ENCODE measurements around the gene PLA2G6. TPM values are rescaled to one million over a fixed set of nuclear protein-coding genes. Genes with fewer than 3 reads are reported as not detected.
A peak's percentile ranks its signal among the peaks of the same experiment; 100 is the strongest.
"Not testable (repeated sequence)": the region's sequence is repeated elsewhere in the genome, so short reads cannot be mapped to it uniquely, and the experiment has no call there.

Gene PLA2G6
- total RNA-seq, 1 donor from 2014 or later, result 76.4 TPM

GRCh38 chr22:38118182-38118581 is 63.4 kb downstream of the PLA2G6 start:
- peaks cover 2% of the 10 kb centered on the region for H3K36me3 Mint-ChIP-seq (ENCODE audit: insufficient read depth)
- H3K4me1 Mint-ChIP-seq (ENCODE audit: low read depth), result peaks cover 2% of the 10 kb centered on the region
- no peaks in the 10 kb centered on the region for H3K9me3 Mint-ChIP-seq (ENCODE audit: low read depth)
- H3K27me3 Mint-ChIP-seq, result peaks cover 3% of the 10 kb centered on the region
- DNase-seq (ENCODE audit: low spot score, unreplicated experiment), result no peak
- no peak overlapping the region for H3K4me3 Mint-ChIP-seq (ENCODE audit: low read depth)
- no peak overlapping the region for H3K27ac Mint-ChIP-seq
- TF ChIP-seq, protein P1, sequence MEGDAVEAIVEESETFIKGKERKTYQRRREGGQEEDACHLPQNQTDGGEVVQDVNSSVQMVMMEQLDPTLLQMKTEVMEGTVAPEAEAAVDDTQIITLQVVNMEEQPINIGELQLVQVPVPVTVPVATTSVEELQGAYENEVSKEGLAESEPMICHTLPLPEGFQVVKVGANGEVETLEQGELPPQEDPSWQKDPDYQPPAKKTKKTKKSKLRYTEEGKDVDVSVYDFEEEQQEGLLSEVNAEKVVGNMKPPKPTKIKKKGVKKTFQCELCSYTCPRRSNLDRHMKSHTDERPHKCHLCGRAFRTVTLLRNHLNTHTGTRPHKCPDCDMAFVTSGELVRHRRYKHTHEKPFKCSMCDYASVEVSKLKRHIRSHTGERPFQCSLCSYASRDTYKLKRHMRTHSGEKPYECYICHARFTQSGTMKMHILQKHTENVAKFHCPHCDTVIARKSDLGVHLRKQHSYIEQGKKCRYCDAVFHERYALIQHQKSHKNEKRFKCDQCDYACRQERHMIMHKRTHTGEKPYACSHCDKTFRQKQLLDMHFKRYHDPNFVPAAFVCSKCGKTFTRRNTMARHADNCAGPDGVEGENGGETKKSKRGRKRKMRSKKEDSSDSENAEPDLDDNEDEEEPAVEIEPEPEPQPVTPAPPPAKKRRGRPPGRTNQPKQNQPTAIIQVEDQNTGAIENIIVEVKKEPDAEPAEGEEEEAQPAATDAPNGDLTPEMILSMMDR (IDR thresholded peaks at IDR 0.05; ENCODE audit: unreplicated experiment), result no peak

GRCh38 chr22:38117556-38117955 is 64.1 kb downstream of the PLA2G6 start:
- H3K27ac Mint-ChIP-seq; H3K27me3 Mint-ChIP-seq; H3K4me3 Mint-ChIP-seq (ENCODE audit: low read depth); H3K9me3 Mint-ChIP-seq (ENCODE audit: low read depth); DNase-seq (ENCODE audit: low spot score, unreplicated experiment); H3K36me3 Mint-ChIP-seq (ENCODE audit: insufficient read depth); H3K4me1 Mint-ChIP-seq (ENCODE audit: low read depth): not testable (repeated sequence)

DNA sequence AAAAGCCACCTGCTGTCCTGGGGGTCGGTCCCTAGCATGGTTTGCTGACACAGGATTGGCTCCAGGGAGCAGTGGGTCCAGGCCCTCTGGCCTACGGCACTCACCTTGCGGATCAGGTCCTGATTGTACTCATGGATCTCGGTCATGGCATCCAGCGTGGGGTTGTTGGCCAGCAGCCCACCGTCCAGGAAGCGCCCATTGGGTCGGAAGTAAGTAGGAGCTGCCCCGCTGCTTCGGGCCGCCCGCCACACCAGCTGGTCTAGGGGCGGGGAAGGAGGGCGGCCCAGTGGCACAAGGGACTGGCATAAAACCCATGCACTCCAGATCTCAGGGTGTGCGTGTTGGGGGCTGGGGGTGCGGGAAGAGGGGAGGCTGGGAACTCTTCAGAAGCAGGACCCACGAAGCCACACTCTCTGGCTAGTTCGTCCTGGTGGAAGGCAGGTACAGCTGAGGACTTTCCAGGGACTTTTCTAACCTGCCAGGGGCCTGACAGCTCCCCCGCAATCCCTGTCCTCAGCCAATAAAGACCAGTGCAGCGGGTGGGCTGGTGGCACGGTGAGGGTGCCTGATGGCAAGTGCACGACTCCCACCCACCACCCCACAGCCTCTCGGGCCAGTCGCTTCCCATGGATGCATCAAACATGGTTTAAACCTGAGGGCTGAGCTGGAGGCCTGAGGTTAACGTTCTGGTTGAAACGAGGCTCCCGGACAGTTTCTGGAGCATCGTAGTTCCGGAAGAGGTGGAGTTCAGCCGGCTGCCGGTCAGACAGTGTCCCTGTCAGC is 66.0 kb downstream of the PLA2G6 start:
- TF ChIP-seq, protein P1 (IDR thresholded peaks at IDR 0.05; ENCODE audit: unreplicated experiment), result no peak
- H3K4me1 Mint-ChIP-seq (ENCODE audit: low read depth), result peaks cover 12% of the 10 kb centered on the region

GRCh38 chr22:38114484-38115398 is 66.9 kb downstream of the PLA2G6 start:
- H3K9me3 Mint-ChIP-seq (ENCODE audit: low read depth), result no peaks in the 10 kb centered on the region
- TF ChIP-seq, protein P1 (IDR thresholded peaks at IDR 0.05; ENCODE audit: unreplicated experiment), result peak; percentile 95
- peak; percentile 84 for DNase-seq (ENCODE audit: low spot score, unreplicated experiment)
- H3K27me3 Mint-ChIP-seq, result peaks cover 3% of the 10 kb centered on the region
- H3K27ac Mint-ChIP-seq, result no peak overlapping the region
- peaks cover 3% of the 10 kb centered on the region for H3K36me3 Mint-ChIP-seq (ENCODE audit: insufficient read depth)
- no peak overlapping the region for H3K4me3 Mint-ChIP-seq (ENCODE audit: low read depth)
- peaks cover 13% of the 10 kb centered on the region for H3K4me1 Mint-ChIP-seq (ENCODE audit: low read depth)

More for the DNA sequence above, 66.0 kb downstream of the PLA2G6 start:
- peaks cover 3% of the 10 kb centered on the region for H3K36me3 Mint-ChIP-seq (ENCODE audit: insufficient read depth)
- no peak for DNase-seq (ENCODE audit: low spot score, unreplicated experiment)
- peaks cover 3% of the 10 kb centered on the region for H3K27me3 Mint-ChIP-seq
- no peak overlapping the region for H3K4me3 Mint-ChIP-seq (ENCODE audit: low read depth)
- no peaks in the 10 kb centered on the region for H3K9me3 Mint-ChIP-seq (ENCODE audit: low read depth)
- H3K27ac Mint-ChIP-seq, result no peak overlapping the region

DNA sequence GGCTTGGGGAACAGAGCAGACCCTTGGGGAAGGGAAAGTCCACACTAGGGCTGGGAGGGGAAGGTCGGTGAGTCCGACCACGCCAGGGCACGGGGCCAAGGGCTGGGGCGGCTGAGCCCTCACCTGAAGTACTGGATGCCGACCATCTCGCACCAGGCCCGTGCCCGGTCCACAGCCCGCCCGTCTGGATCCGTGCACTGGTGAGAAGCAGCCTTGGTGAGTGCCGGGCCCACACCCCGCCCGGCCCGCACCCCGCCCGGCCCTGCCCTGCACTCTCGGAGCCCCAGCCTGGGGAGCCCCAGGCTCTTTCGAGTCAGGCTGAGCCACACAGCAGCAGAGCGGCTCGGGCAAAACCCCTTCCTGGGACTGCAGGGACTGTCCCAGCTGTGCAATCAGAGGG is 69.2 kb downstream of the PLA2G6 start:
- Mint-ChIP-seq H3K4me3 (ENCODE audit: low read depth) (no peak overlapping the region), H3K9me3 (ENCODE audit: low read depth) (no peaks in the 10 kb centered on the region), H3K36me3 (ENCODE audit: insufficient read depth) (peaks cover 3% of the 10 kb centered on the region), H3K4me1 (ENCODE audit: low read depth) (peaks cover 13% of the 10 kb centered on the region), H3K27ac (no peak overlapping the region), H3K27me3 (peaks cover 3% of the 10 kb centered on the region)
- TF ChIP-seq, protein P1 (IDR thresholded peaks at IDR 0.05; ENCODE audit: unreplicated experiment), result no peak
- DNase-seq (ENCODE audit: low spot score, unreplicated experiment), result no peak

Measured in progenitor cell of endocrine pancreas (in vitro differentiated cells).